Activated CD4-positive, alpha-beta T cell treated with anti-CD3 and anti-CD28 coated beads, Interleukin-2, amount 50 U/mL, for 48 hours (primary cell): ENCODE data around the gene SPDYE2.
"Not testable (repeated sequence)": the region's sequence is repeated elsewhere in the genome, so short reads cannot be mapped to it uniquely, and the experiment has no call there.

ENCODE experiments used
- DNase-seq, 2 experiments: peaks; one replicate each; pipeline ENCODE4 v3.0.0-alpha.2; 2020

Gene SPDYE2

GRCh38 chr7:102606848-102607247 is 55.8 kb downstream of the SPDYE2 start:
- DNase-seq, result not testable (repeated sequence)

- DNase-seq, result not testable (repeated sequence)
Measured at GRCh38 chr7:102609734-102610133, 58.7 kb downstream of the SPDYE2 start.

- not testable (repeated sequence) for DNase-seq
Measured at GRCh38 chr7:102610441-102610840, 59.4 kb downstream of the SPDYE2 start.

GRCh38 chr7:102611013-102611674 is 60.1 kb downstream of the SPDYE2 start:
- DNase-seq, result not testable (repeated sequence)

DNA sequence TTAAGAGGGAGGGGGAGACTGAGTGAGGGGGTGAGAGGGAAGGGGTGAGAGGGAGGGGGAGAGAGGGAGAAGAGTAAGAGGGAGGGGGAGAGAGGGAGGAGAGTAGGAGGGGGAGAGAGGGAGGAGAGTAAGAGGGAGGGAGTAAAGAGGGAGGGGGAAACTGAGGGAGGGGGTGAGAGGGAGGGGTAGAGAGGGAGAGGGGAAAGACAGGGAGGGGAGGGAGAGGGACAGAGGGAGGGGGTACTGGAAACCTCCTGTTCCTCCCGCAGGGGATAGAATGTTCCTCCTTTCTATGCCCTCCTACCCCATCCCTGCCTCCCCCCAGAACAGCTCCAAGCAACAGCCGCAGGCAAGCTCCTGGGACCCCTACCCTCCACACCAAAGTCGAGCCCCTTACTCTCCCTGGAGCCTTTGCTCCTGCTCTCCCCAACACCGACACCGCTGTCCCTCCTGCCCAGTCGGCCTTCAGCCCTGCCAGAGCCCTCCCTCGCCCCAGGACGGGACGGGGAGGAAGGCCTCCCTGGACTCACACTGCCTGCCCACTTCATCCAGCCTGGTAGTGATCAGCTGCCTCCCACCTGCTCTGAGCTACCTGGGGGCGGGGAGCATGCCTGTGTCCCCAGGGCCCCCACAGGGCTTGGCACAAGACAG is 60.8 kb downstream of the SPDYE2 start:
- not testable (repeated sequence) for DNase-seq
